ENCODE measurements around the gene RNU1-2.

- TF ChIP-seq CTCF (IDR thresholded peaks at IDR 0.05; ENCODE audit: insufficient read depth, low read depth, low read length) (no peak), EZH2 (IDR thresholded peaks at IDR 0.05; ENCODE audit: insufficient read depth, low read length) (no peak)
These were observed 5.0 kb downstream of the RNU1-2 start for GRCh38 chr1:16900751-16901150.

Data from astrocyte (in vitro differentiated cells and primary cell).